ENCODE measurements around the gene HDAC7.

The HDAC7 gene

GRCh38 chr12:47841910-47842309, 22.2 kb upstream of the HDAC7 start:
- no peaks in the 10 kb centered on the region for H3K27me3 Mint-ChIP-seq
- DNase-seq, result no peak
- H3K9me3 Mint-ChIP-seq, result no peaks in the 10 kb centered on the region
- peaks cover 49% of the 10 kb centered on the region for H3K36me3 Mint-ChIP-seq (ENCODE audit: low read depth)
- peaks cover 35% of the 10 kb centered on the region for H3K4me1 Mint-ChIP-seq (ENCODE audit: low read depth)
- no peak overlapping the region for H3K4me3 Mint-ChIP-seq
- H3K27ac Mint-ChIP-seq, result peak overlapping the region; percentile 57

- no peak overlapping the region for H3K27ac Mint-ChIP-seq
- H3K36me3 Mint-ChIP-seq (ENCODE audit: low read depth), result peaks cover 45% of the 10 kb centered on the region
- H3K4me3 Mint-ChIP-seq, result no peak overlapping the region
- H3K4me1 Mint-ChIP-seq (ENCODE audit: low read depth), result peaks cover 39% of the 10 kb centered on the region
- DNase-seq, result no peak
- H3K27me3 Mint-ChIP-seq, result no peaks in the 10 kb centered on the region
- no peaks in the 10 kb centered on the region for H3K9me3 Mint-ChIP-seq
These were observed 21.8 kb upstream of the HDAC7 start for GRCh38 chr12:47841501-47841900.

DNA sequence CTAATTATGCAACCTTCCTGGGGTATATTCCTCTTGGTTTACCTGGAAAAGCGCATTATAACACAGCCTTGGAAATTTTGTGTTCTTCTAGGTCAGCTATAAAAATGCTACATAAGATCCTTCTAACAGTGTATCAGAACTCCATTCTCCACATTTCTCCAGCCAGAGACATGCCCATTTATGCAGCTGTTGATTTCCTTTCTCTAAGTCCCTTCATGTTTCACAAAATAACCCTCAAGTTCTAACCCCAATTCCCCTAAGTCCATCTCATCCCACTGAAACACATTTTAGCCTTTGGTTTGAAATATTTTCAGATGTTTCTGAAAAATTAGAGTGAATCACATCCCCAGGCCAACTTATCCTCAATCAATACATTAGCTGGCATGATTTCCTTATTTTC, 20.9 kb upstream of the HDAC7 start:
- Mint-ChIP-seq H3K4me1 (ENCODE audit: low read depth) (peaks cover 48% of the 10 kb centered on the region), H3K27me3 (no peaks in the 10 kb centered on the region), H3K27ac (peak overlapping the region; percentile 37), H3K9me3 (no peaks in the 10 kb centered on the region), H3K36me3 (ENCODE audit: low read depth) (peaks cover 36% of the 10 kb centered on the region), H3K4me3 (no peak overlapping the region)
- DNase-seq, result no peak

GRCh38 chr12:47839214-47839876, 19.6 kb upstream of the HDAC7 start:
- H3K27me3 Mint-ChIP-seq, result no peaks in the 10 kb centered on the region
- no peak for DNase-seq
- no peaks in the 10 kb centered on the region for H3K9me3 Mint-ChIP-seq
- no peak overlapping the region for H3K4me3 Mint-ChIP-seq
- H3K36me3 Mint-ChIP-seq (ENCODE audit: low read depth), result peaks cover 23% of the 10 kb centered on the region
- peak overlapping the region; percentile 18 for H3K27ac Mint-ChIP-seq
- peaks cover 59% of the 10 kb centered on the region for H3K4me1 Mint-ChIP-seq (ENCODE audit: low read depth)

DNA sequence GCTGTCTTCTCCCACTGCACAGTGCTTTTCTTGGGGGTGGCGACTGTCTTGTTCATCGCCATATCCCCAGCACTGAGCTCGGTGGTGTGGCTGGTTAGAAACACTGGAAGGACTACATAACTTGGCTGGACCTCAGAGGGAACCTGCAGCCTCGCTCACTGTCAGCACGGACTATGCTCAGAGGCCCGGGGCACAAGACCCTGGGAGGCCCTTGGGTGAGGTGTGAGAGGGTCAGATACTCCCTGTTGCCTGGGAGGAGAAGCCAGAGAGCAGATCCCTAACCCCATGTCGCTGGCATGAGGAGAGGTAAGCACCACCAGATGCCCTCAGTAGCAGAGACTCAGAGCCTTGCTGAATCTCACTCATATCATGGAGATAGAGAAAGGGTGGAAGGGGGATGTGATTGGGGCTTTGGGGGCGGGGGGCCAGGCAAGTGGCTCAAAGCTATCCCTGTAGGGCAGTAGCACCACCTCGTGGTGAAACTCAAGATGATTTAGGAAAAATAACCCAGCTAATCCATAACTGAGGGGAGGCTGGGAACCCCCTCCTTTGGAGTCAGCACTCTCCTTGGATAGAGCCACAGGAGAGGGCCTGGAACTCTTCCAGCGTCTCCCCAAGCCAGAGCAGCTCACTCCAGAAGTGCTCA, 18.7 kb upstream of the HDAC7 start:
- H3K4me1 Mint-ChIP-seq (ENCODE audit: low read depth), result peaks cover 67% of the 10 kb centered on the region
- peak overlapping the region; percentile 38 for H3K27ac Mint-ChIP-seq
- peaks cover 14% of the 10 kb centered on the region for H3K36me3 Mint-ChIP-seq (ENCODE audit: low read depth)
- no peak overlapping the region for H3K4me3 Mint-ChIP-seq
- no peaks in the 10 kb centered on the region for H3K9me3 Mint-ChIP-seq
- DNase-seq, result peak; percentile 56
- no peaks in the 10 kb centered on the region for H3K27me3 Mint-ChIP-seq

DNA sequence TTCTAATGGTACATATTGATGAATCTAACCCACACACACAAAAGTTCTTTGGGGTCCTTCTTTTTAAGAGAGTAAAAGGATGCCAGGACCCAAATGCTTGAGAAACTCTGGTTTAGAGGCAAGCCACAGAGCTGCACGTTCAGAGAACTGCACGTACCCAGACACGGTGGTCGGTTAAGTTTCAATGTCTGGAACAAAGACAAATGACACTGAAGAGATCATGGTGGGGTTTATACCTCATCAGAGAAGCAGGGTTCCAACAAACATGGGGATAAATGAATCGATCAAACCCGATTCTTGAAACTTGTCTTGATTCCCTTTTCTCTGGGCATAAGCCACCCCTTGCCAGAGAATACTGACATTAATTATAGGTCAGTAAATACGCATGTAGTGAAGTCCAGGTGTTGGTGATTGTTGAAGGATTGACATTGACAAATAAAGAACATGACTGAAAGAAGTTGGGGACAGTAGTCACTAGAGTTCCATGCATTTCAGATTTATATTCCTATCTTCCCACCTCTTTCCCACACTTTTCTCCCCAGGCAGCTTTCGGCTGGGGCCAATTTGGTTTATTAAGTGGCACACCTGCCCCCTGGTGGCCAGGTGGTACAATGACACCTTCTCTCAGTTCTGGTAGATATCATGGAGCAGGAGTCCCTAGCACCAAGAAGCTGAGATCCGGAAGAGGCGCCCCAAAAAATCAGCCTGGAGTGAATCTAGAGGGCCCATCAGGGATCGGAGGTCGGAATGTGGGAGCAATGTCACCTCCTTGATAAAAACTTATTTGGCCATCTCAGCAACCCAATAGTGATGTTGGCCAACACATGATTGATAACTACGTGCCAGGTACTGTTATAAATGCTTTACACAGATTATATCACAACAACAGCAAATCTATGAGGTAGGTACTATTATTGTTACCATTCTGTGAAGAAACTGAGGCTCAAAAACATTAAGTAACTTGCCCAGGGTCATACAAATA, 17.8 kb upstream of the HDAC7 start:
- H3K36me3 Mint-ChIP-seq (ENCODE audit: low read depth), result peaks cover 6% of the 10 kb centered on the region
- DNase-seq, result peak; percentile 78
- H3K27ac Mint-ChIP-seq, result peak overlapping the region; percentile 55
- H3K4me1 Mint-ChIP-seq (ENCODE audit: low read depth), result peaks cover 71% of the 10 kb centered on the region
- no peak overlapping the region for H3K4me3 Mint-ChIP-seq
- no peaks in the 10 kb centered on the region for H3K9me3 Mint-ChIP-seq
- no peaks in the 10 kb centered on the region for H3K27me3 Mint-ChIP-seq

GRCh38 chr12:47835831-47836155, 16.1 kb upstream of the HDAC7 start:
- no peaks in the 10 kb centered on the region for H3K9me3 Mint-ChIP-seq
- no peak for DNase-seq
- peak overlapping the region; percentile 97 for H3K27ac Mint-ChIP-seq
- no peaks in the 10 kb centered on the region for H3K27me3 Mint-ChIP-seq
- peaks cover 79% of the 10 kb centered on the region for H3K4me1 Mint-ChIP-seq (ENCODE audit: low read depth)
- H3K36me3 Mint-ChIP-seq (ENCODE audit: low read depth), result no peaks in the 10 kb centered on the region
- no peak overlapping the region for H3K4me3 Mint-ChIP-seq

DNA sequence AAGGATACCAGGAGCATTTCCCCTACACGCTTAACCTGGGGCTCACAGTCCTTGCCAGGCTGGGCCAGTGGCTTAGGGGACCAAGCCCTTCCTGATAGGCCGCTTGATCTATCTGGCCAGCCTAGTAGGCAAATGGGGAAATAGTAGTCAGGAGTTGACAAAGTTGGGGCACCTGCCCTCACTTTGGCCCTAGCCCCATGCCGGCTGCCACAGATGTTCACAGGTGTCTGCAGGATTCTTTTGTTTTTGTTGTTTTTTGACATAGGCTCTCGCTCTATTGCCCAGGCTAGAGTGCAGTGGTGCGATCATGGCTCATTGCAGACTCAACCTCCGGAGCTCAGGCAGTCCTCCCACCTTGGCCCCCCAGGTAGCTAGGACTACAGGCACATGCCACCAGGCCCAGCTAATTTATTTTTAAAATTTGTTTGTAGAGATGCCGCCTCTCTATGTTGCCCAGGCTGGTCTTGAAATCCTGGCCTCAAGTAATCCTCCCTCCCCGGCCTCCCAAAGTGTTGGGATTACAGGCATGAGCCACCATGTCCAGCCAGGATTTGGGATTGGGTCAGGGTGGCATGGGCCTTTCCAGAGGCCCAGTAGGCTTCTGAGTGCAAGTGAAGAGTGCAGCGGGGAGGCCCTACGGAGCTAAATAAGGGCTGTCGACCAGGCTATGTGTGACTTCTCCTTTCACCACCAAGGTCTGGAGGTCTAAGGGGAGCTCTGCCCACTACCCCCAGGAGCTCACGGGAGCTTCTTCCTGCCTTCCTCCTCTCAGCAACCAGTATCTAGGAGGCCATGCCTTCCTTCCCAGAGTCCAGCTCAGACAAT, 15.5 kb upstream of the HDAC7 start:
- Mint-ChIP-seq H3K27ac (peak overlapping the region; percentile 97), H3K9me3 (no peaks in the 10 kb centered on the region), H3K4me3 (no peak overlapping the region), H3K4me1 (ENCODE audit: low read depth) (peaks cover 84% of the 10 kb centered on the region), H3K36me3 (ENCODE audit: low read depth) (no peaks in the 10 kb centered on the region), H3K27me3 (no peaks in the 10 kb centered on the region)
- no peak for DNase-seq

- H3K36me3 Mint-ChIP-seq (ENCODE audit: low read depth), result no peaks in the 10 kb centered on the region
- peak overlapping the region; percentile 97 for H3K27ac Mint-ChIP-seq
- no peaks in the 10 kb centered on the region for H3K9me3 Mint-ChIP-seq
- H3K4me1 Mint-ChIP-seq (ENCODE audit: low read depth), result peaks cover 90% of the 10 kb centered on the region
- DNase-seq, result no peak
- H3K27me3 Mint-ChIP-seq, result no peaks in the 10 kb centered on the region
- H3K4me3 Mint-ChIP-seq, result peak overlapping the region; percentile 3
These were observed 14.6 kb upstream of the HDAC7 start for GRCh38 chr12:47834199-47834903.

DNA sequence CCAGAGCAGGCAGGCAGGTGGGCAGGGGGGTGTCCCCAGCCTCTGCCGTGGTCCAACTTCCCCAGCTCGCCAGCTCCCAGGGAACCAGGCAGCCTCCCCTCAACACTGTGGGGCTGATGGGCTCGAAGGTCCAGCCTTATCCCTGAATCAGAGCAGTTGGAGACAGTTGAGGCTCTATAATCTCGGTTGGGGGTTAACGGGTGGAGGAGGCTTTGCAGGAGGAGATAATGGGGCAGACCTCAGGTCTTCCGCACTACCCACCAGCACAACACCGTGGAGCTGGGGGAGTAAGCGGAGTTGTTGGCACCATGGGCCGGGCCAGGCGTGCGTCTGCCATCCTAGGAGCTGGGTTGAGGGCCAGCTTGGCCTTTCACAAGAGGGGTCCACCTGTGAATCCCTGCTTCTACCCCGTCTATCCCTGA, 13.9 kb upstream of the HDAC7 start:
- Mint-ChIP-seq H3K9me3 (no peaks in the 10 kb centered on the region), H3K27ac (peak overlapping the region; percentile 97), H3K27me3 (no peaks in the 10 kb centered on the region), H3K36me3 (ENCODE audit: low read depth) (no peaks in the 10 kb centered on the region), H3K4me3 (peak overlapping the region; percentile 73), H3K4me1 (ENCODE audit: low read depth) (peaks cover 96% of the 10 kb centered on the region)
- DNase-seq, result no peak

DNA sequence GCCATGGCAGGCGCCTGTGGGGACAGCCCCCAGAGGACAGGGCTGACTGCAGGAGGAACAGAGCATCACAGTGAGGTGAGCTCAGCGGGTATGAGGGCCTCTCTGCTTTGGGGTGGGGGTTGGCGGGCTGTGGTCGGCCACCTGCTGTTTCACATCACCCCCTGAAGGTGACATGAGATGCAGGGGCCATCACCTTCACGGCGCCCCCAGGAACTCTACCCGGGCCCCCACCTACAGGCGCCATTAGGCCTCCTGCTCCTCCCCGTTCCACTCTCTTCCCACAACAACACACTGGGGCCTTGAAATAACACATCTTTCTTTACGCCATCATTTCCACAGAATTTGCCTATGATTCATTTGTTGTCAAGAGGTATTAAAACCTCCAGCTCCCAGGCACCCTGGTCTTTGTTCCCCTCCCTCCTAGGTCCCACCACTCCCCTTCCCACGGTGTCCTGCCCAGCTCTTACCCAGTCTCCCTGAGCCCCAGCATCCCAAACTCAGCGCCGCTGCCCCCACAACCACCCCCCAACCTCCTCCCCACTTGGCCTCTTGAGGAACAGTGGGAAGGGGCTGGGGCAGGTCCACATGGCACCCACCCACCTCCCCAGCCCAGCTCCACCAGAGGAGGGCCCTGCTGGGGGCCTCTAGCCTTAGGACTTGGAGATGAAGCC, 12.7 kb upstream of the HDAC7 start:
- peak; percentile 84 for DNase-seq
- H3K27ac Mint-ChIP-seq, result peak overlapping the region; percentile 97

GRCh38 chr12:47829584-47829983, 9.9 kb upstream of the HDAC7 start:
- Mint-ChIP-seq H3K36me3 (ENCODE audit: low read depth) (no peaks in the 10 kb centered on the region), H3K27ac (peak overlapping the region; percentile 82), H3K4me3 (no peak overlapping the region), H3K4me1 (ENCODE audit: low read depth) (peaks cover 94% of the 10 kb centered on the region), H3K9me3 (no peaks in the 10 kb centered on the region), H3K27me3 (no peaks in the 10 kb centered on the region)
- DNase-seq, result no peak

More for the DNA sequence above, 12.7 kb upstream of the HDAC7 start:
- Mint-ChIP-seq H3K9me3 (no peaks in the 10 kb centered on the region), H3K4me1 (ENCODE audit: low read depth) (peaks cover 92% of the 10 kb centered on the region), H3K36me3 (ENCODE audit: low read depth) (no peaks in the 10 kb centered on the region), H3K27me3 (no peaks in the 10 kb centered on the region), H3K4me3 (peak overlapping the region; percentile 73)

DNA sequence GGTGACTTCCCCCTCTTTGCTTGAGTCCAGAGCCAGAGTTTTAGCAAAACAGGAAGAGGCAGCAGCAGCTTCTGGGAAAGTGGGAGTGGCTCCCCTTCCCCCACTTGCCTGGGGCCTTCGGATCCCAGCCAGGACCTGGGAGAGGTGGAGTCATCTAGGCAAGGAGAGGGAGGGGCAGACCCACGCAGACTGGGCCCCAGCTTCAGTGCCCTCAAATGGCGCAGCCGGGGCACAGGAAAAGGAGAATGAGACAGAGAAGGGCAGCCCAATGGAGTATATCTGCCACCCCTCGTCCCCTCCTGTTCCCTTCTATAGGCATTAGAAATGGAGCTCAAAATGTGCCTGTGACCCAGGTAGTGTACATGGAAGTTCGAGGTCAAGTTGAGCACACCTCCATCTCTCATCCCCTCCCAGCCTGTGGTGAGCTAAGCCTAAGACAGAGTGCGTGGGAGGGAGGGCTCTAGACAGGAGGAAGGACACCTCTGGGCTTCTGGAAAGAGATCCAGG, 9.3 kb upstream of the HDAC7 start:
- Mint-ChIP-seq H3K36me3 (ENCODE audit: low read depth) (no peaks in the 10 kb centered on the region), H3K4me3 (peak overlapping the region; percentile 23), H3K27me3 (no peaks in the 10 kb centered on the region), H3K4me1 (ENCODE audit: low read depth) (peaks cover 94% of the 10 kb centered on the region), H3K27ac (peak overlapping the region; percentile 82), H3K9me3 (no peaks in the 10 kb centered on the region)
- no peak for DNase-seq

Data from activated T-cell treated with anti-CD3 and anti-CD28 coated beads, Interleukin-2, amount 50 U/mL, for 24 hours (primary cell).